HG02973 (cell line): ENCODE data around the gene TNFSF4.
"Not testable (repeated sequence)": the region's sequence is repeated elsewhere in the genome, so short reads cannot be mapped to it uniquely, and the experiment has no call there.

Experiments
- ATAC-seq: cut with Tn5 transposase; IDR thresholded peaks from one replicate; pipeline ENCODE4 v1.9.1; 2021; ENCODE audit warnings: moderate library complexity; ENCODE audit not compliant: unreplicated experiment

Gene TNFSF4, protein sequence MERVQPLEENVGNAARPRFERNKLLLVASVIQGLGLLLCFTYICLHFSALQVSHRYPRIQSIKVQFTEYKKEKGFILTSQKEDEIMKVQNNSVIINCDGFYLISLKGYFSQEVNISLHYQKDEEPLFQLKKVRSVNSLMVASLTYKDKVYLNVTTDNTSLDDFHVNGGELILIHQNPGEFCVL

DNA sequence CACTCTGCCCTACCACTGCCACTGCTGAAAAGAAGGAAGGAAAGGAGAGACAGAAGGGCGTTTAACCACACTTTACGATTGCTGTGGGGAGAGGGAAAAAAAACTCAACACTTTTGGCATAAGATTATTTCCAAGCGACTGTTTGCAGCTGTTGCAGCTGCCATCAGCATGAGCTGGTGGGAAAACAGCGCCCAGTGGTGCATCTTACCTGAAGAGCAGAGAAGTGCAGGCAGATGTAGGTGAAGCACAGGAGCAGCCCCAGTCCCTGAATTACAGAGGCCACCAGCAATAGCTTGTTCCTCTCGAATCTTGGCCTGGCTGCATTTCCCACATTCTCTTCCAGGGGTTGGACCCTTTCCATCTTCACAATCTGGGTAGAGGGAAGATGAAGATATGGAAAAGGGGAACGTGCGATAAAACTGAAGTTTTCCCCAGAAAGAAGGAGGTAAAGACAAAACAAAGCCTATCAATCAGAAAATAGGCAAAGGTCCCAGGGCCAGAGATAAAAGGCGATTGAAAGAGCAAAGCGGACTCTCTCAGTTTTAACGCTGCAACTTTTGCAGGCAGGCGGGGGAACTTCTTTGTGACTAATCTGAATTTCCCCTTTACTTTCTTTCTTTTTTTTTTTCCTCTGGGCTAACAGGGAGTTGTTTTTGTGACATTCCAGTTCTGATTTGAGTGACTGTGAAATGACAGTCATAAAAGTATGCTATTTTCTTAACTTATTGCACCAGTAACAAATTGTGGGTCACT lies at the start of gene TNFSF4:
Gene TNFSF4, minus strand, starts transcription at position 516 of the 753 bp plus-strand sequence. Its CDS starts 155 bp downstream, at position 361.
- no peak for ATAC-seq

DNA sequence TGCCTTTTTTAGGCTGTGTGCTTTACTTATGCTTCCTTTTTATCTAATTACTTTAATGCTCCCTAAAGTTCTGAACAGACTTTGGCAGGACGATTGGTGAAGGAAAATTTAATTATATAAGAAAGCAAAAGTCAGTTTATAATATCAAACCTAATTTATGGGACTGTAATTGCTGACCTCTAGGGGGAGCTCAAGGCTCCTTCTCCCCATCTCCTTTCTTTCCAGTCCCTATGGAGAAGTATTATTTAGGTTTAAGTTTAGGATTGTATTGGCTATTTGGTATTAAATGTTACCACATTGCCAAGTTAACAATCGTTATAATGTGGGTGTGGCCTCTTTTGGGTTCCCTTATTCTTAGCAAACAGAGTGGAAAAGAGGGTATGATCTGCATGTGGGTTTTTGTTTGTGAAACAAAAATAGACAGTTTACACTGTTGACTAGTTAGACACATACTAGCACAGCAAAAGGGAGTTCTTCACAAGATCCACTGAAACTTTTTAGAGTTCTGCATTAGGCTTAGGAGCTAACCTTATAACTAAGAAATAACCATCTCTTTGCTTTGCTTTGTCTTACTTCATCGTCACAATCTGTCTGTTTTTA lies 48.2 kb upstream of the TNFSF4 start:
- ATAC-seq: no peak

DNA sequence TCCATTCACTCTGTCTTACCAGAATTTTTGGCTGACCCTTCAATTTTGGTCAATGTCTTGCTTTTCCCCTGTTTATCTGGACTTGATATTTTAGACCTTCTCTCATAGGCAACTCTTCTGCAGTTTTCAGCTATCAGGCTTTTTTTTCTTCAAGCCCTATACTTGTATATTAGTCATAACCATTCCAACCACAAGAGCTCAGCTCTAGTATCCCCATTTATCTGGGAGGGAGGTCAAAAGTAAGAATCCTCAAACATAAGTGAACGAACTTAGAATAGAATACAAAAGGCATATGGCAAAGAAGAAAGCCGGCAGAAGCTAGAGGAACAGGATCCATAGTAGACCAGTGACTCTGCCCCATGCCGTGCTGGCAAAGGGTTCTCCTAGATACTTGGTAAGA lies 45.9 kb upstream of the TNFSF4 start:
- no peak for ATAC-seq

DNA sequence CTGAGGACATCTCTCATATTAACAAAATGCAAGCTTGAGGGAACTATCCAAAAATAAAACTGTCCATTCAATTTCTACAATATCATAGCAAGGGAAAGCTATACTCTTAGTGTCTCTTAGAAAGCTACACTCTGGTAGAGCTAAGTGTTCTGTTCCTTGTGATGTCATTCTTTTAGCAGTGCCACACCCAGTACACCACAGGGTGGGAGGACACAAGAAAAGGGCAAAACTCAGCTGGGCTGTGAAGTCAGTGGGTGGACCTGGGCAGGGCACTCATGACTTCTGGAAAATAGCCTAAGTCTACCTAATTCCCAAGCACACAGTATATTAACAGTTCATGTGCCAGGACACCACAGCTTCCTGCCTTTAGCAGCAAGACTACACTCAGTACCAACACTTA lies 42.2 kb upstream of the TNFSF4 start:
- ATAC-seq: no peak

DNA sequence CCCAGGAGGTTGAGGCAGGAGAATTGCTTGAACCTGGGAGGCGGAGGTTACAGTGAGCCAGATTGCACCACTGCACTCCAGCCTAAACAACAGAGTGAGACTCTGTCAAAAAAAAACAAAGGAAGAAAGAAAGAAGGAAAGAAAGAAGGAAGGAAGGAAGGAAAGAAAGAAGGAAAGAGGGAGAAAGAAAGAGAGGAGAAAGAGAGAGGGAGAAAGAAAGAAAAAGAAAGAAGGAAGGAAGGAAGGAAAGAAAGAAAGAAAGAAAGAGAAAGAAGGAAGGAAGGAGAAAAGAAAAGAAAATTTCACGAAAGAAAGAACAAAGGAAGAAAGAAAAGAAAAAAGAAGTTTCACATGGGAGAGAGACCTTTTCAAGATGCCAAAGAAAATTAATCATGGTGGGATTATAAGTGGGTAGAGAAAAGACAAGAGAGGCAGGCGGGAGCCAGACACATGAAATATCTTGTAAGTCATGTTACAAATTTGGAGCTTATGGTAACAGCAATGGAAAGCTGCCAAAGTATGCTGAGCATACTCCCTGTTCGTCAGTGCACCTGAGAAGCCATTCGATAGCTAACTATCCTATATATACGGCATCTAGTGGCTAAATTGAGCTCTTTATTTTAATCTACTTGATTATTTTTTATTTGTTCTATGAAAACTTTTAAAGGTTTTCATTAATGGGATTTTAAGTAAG lies 41.3 kb upstream of the TNFSF4 start:
- ATAC-seq: no peak

DNA sequence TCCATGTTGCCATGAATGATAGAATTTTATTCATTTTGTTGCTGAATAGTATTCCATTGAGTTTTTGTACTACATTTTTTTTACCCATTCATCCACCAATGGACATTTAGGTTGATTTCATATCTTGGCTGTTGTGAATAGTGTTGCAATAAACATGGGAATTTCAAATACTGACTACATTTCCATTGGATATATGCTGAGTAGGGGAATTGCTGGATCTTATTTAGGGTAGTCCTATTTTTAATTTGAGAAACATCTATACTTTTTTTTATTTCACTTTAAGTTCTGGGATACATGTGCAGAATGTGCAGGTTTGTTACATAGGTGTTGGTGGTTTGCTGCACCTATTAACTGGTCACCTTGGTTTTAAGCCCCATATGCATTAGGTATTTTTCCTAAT lies 38.8 kb upstream of the TNFSF4 start:
- ATAC-seq: no peak

DNA sequence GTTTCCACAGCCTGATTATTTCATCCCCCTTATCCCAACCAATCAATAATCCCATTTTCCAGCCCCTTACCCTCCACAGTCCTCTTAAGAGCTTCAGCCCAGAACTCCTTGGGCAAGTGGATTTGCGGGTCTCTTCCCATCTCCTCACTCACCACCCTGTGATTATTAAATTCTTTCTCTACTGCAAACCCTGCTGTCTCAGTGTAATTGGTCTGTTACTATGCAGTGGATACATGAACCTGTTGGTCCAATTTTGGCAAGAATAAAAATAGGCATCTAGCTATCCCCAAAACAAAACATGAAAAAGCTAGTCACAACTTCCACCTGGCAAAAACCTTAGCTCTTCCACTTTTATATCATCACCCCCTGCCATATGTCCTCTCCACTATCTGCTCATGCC lies 36.2 kb upstream of the TNFSF4 start:
- no peak for ATAC-seq

DNA sequence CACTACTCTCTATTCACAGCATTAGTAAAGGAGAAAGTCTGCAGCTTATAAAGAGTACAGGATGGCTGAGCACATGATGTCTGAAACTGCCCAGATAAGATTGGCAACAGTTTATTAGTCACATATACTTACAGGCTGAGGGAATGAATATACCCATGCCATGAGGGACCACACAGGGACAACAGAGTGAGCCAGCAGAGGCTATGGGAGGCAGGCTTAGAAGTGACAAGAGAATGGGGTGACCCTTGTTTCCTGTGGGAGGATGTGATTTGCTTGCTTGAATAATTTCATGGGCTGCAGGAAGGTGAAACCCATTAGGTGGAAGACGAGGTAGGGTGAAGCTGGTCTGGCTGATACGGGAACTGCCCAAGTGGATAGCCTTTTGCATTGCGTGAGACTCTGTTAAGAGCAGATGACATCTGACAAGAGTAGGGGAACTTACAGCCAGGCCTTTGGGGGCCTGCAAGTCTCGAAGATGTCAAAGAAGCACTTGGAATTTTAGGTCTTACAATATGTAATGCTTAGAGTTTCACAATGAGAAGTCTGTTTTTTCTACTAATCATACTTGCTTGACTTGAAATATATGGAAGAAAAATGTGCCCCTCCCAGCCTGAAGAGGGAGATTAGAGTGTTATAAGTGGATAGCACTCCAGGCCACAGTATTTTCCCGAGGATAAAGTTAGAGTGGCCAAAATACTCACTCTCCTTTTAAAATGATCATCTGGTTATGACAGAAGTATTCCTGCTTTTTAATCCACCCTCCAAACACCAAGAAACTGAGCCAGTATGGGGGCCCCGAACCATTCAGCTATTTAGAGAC lies 34.6 kb upstream of the TNFSF4 start:
- no peak for ATAC-seq

DNA sequence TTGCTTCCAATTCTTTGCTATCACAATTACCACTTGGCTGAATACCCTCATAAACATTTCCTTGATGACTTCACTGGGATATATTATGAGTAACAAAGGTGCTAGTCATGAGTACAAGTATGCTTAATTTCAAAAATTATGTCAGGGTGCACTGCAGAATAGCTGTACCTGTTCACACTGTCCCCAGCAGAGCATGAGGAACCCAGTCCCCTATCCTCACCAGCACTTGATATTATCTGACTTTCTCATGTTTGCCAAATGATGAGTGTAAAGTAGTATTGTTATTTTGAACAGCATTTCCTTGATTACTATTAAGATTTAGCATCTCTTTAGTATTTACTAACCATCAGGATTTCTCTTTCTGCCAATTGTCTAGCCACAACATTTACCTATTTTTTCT lies 33.5 kb upstream of the TNFSF4 start:
- ATAC-seq: no peak

DNA sequence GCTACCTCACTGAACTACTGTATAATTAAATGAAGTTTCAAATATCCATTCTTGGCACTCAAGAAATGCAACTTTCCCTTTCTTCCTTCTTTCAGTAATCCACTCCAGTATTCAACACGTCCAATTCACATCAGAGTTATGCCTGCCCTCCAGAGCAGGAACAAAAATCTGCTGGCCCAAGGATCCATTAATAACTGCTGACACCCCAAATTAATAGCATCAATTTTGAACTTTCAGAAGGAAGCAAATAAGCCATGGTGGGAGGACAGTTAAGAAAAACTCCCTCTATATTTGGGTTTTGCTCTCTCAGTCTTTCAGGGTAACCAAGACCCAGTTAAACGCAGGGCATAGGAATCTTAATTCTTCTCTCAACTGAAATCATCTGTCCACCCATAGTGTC lies 31.9 kb upstream of the TNFSF4 start:
- no peak for ATAC-seq

DNA sequence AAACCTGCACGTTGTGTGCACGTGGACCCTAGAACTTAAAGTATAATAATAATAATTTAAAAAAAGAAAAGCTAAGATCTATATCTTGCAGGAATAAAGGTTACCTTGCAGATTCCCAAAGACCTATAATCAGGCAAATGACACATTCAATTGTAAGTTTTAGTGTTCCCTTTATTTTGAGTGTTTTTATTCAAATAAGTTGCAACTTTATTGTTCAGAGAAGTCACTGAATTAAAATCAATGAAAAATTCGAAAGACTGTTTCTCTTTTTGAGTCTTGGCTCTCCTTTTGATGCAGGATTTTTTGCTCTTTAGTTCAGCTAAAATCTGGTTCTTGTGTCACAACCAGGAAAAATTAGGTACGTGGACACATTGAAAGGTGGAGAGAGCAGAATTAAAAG lies 27.8 kb upstream of the TNFSF4 start:
- ATAC-seq: no peak

DNA sequence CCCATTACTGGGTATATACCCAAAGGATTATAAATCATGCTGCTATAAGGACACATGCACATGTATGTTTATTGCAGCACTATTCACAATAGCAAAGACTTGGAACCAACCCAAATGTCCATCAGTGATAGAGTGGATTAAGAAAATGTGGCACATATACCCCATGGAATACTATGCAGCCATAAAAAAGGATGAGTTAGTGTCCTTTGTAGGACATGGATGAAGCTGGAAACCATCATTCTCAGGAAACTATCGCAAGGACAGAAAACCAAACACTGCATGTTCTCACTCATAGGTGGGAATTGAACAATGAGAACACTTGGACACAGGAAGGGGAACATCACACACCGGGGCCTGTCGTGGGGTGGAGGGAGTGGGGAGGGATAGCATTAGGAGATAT lies 27.3 kb upstream of the TNFSF4 start:
- ATAC-seq: not testable (repeated sequence)

DNA sequence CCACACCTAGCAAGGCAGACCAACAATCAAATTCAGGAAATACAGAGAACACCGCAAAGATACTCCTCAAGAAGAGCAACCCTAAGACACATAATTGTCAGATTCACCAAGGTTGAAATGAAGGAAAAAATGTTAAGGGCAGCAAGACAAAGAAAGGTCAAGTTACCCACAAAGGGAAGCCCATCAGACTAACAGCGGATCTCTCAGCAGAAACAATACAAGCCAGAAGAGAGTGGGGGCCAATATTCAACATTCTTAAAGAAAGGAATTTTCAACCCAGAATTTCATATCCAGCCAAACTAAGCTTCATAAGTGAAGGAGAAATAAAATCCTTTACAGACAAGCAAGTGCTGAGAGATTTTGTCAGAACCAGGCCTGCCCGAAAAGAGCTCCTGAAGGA lies 21.9 kb upstream of the TNFSF4 start:
- not testable (repeated sequence) for ATAC-seq

DNA sequence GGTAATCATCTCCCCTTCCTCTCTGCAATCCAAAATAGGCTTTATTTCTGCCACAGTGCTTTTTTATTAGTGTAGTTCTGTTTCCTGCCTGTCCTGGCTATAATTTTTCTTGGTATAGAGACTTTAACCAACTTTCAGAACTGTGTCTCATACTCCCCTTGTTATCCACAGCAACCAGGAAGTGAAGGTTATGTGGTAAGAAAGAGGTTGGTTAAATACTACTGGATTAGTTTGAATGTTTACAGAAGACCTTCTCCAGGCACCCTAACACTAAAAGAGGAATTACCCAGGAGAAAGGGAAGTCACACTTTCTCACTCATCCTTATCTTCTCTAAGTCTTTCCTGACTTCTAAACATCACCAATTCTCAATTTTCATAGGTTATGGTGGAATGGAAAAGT lies 17.8 kb upstream of the TNFSF4 start:
- no peak for ATAC-seq

DNA sequence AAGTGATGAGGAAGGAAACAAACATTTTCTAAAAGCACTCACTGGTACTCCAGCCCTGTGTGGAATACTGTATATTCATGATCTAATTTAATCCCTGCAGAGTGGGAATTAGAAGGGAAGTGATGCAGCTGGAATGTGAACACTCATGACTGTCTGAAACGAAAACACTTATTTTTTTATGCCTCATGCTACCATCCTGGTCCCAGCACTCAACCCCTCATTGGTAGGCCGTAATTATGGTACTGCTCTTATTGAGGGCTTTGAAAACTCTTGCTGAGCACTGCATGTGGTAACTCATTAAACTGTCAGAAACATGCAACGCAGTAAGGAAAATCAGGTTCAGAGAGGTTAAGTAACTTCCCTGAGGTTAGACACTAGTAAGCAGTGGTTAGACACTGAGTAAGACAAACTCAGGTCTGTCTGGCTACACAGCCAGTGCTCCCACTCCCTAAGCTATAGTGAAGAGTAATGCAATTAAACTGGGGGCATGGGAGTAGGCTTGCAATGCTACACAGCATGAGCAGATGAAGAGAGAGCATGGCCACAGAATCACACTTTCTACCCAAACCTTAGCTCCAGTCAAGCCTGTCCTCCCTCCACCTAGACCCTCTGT lies 17.3 kb upstream of the TNFSF4 start:
- no peak for ATAC-seq

DNA sequence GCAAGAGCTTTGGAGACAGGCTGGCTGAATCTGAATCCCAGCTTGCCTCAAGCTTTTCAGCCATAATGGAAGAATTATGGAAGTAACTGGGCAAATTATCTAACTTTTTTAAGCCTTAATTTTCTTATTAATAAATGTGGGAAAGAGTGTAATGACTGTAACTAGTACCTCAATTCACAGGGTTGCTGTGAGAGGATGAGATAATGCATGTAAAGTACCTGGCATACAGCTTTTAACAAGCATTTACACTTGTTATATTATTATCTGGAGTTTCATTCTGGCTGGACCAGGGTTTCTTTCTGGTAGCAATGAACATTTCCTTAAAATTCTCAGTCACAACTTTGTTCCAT lies 15.9 kb upstream of the TNFSF4 start:
- no peak for ATAC-seq

DNA sequence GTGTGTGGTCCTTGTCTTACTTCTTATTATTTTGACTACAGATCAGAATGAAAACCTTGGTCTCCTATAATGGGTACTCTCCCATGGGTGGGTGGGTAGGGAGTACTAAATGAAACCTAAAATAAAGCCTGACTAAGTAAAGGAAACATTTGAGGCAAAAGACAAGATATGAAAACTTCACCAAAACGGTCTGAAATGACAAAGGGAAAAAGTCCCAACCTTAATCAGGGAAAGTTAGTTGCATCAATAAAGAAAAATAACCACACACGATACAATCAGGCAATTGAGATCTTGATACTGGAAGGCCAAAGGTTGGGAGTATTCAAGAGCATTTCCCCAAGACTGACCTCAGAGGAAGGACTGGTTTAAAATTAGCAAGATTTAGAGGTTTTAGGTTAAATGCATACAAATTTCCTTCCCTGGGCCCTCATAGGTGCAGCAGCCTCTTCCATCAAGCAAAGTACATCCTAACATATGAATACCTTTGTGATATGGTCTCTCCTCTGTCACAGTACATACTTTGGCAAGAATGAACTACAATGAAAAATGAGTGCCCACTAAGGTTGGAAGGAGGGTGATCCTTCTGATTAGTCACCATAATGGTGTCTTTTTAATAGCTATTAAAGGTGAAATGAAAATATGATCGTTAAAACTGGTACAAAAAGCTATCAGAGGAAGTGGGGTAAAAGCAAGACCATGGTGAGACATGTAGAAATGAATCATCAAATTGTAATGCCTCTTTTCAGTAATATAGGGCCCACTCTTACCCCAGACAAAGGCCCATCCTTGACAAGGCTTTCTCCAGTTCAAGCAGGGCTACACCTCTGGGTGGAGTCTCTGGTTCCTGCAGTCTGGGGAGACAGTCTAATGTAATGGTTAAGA lies 15.3 kb upstream of the TNFSF4 start:
- no peak for ATAC-seq

DNA sequence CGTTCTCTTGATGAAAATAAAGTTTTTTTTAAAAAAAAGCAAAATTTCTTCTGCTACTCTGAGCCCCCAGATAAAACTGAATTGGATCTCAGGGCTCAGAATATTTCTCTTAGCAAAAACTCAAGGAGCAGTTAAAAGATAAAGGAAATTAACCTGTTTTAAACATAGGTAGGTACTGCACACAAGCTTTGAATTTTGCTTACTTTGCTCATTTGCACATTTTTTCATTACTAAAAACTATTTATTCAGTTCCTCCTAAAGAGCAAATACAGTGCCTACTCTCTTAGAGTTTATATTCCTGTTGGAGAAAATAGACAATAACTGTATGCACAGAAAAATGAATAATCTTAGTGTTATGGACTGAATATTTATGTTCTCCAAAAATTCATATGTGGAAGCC lies 13.0 kb upstream of the TNFSF4 start:
- no peak for ATAC-seq

DNA sequence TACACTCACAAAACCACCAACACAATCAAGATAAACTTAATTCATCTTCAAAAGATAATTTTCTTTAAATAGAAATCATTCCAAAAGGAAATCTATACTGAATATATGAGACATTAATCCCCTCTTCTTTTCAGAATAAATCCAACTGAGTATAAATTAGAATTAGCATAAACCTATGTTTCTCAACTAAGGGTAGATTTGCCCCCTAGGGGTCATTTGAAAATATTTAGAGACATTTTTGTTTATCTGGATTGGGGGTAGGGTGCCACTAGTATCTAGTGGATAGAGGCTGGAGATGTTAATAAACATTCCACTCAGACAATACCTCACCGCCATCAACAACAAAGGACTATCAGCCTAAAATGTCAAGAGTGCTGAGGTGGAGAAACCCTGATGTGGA lies 6.5 kb upstream of the TNFSF4 start:
- ATAC-seq: no peak
